ENCODE results near the gene HDC. TPM values are rescaled to one million over a fixed set of nuclear protein-coding genes. Genes with fewer than 3 reads are reported as not detected.

HDC gene
- total and polyA plus RNA-seq, 2 donors (not counting 3 experiments of a cell fraction or from before 2014, with no cell fraction given): not detected

DNA sequence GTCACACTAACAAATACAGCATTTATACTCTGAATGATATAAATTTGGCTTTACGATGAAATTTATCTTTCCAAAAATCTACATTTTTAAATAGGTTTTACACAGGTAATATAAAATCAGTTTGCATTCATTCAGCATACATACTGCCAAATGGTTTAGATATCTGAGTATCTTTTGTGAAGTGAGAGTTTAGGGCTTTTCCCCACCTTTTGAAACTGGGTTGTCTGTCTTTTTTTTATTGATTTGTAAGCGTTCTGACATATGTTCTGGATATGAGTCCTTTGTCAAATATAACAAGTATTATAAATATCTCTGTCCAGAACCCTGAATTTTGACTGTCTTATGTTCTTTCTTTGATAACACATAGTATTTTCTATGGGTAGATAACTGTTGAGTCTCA, 47.1 kb upstream of the HDC start:
- ChIA-PET CTCF (no interaction called here), POLR2A (no interaction called here)
- dilution Hi-C loops (cut with MboI; ENCODE audit: extremely low pct_ligation_motif_present, low sequenced_read_pairs) (no loop called here), intact Hi-C loops (cut with micrococcal nuclease) (no loop called here)
- peaks cover 41% of the 10 kb centered on the region for H3K79me2 ChIP-seq (ENCODE audit: control insufficient read depth, insufficient read depth, low read length)
- FAIRE-seq (no peak), DNase-seq (ENCODE audit: low read depth, low spot score) (no peak)
- TF ChIP-seq EZH2 (IDR thresholded peaks at IDR 0.05; ENCODE audit: borderline replicate concordance, low read depth, low read length, severe bottlenecking): no peak
- no peak overlapping the region for H3K4me3 ChIP-seq (replicated peaks in 1 of 3; ENCODE audit: insufficient read depth in 1 of 3, low read depth in 1 of 3, low read length in 3 of 3)
- H3K9ac ChIP-seq (replicated peaks; ENCODE audit: extremely low read depth, insufficient read depth, low read length): no peak overlapping the region
- H3K27ac ChIP-seq (ENCODE audit: insufficient read depth, low read depth, low read length): no peak overlapping the region
- H3K27me3 ChIP-seq (ENCODE audit: control insufficient read depth in 2 of 2, insufficient read depth in 2 of 2, low read length in 2 of 2): no peaks in the 10 kb centered on the region
- no peaks in the 10 kb centered on the region for H3K9me1 ChIP-seq (replicated peaks; ENCODE audit: control insufficient read depth, extremely low read depth, insufficient read depth, low read length)
- no peak overlapping the region for H2AFZ ChIP-seq (ENCODE audit: low read depth, low read length)
- peaks cover 2 to 4% of the 10 kb centered on the region in 2 experiments for H3K36me3 ChIP-seq (ENCODE audit: control insufficient read depth in 2 of 2, extremely low read depth in 1 of 2, insufficient read depth in 2 of 2, low read length in 2 of 2)
- no peak overlapping the region for H3K4me2 ChIP-seq (ENCODE audit: insufficient read depth, low read length)
- BruUV-seq (replicated peaks): no TSS peak
- no peaks in the 10 kb centered on the region for H3K4me1 ChIP-seq (ENCODE audit: control insufficient read depth, extremely low read depth, insufficient read depth, low read length)
- H3K9me3 ChIP-seq (replicated peaks; ENCODE audit: control insufficient read depth, insufficient read depth, low read length): no peaks in the 10 kb centered on the region
- H4K20me1 ChIP-seq (replicated peaks; ENCODE audit: control insufficient read depth, extremely low read depth, insufficient read depth, low read length): peaks cover 3% of the 10 kb centered on the region

- no peaks in the 10 kb centered on the region for H4K20me1 ChIP-seq (replicated peaks; ENCODE audit: control insufficient read depth, extremely low read depth, insufficient read depth, low read length)
- H2AFZ ChIP-seq (ENCODE audit: low read depth, low read length): no peak overlapping the region
- no peak overlapping the region for H3K4me3 ChIP-seq (replicated peaks in 1 of 3; ENCODE audit: insufficient read depth in 1 of 3, low read depth in 1 of 3, low read length in 3 of 3)
- peaks cover 21% of the 10 kb centered on the region for H3K79me2 ChIP-seq (ENCODE audit: control insufficient read depth, insufficient read depth, low read length)
- H3K4me2 ChIP-seq (ENCODE audit: insufficient read depth, low read length): no peak overlapping the region
- dilution Hi-C loops (cut with MboI; ENCODE audit: extremely low pct_ligation_motif_present, low sequenced_read_pairs): no loop called here
- H3K4me1 ChIP-seq (ENCODE audit: control insufficient read depth, extremely low read depth, insufficient read depth, low read length): no peaks in the 10 kb centered on the region
- POLR2A ChIA-PET: no interaction called here
- intact Hi-C loops (cut with micrococcal nuclease): no loop called here
- no peak for TF ChIP-seq POLR2AphosphoS5 (IDR thresholded peaks at IDR 0.05; ENCODE audit: insufficient read depth, low read depth, low read length)
- no peak for TF ChIP-seq GATA2 (IDR thresholded peaks at IDR 0.05; ENCODE audit: insufficient read depth, insufficient read length, low read depth, low read length)
- no peak for TF ChIP-seq POLR2A (IDR thresholded peaks at IDR 0.05; ENCODE audit: low read depth, low read length)
- TF ChIP-seq MYC (IDR thresholded peaks at IDR 0.05; ENCODE audit: low read depth, low read length): no peak
- TF ChIP-seq JUN (IDR thresholded peaks at IDR 0.05; ENCODE audit: borderline replicate concordance, insufficient read depth, insufficient read length, low read depth): no peak
- TF ChIP-seq EZH2 (IDR thresholded peaks at IDR 0.05; ENCODE audit: borderline replicate concordance, low read depth, low read length, severe bottlenecking): no peak
- TF ChIP-seq FOS (IDR thresholded peaks at IDR 0.05; ENCODE audit: borderline replicate concordance, insufficient read depth, low read length): no peak
- TF ChIP-seq, protein P1, sequence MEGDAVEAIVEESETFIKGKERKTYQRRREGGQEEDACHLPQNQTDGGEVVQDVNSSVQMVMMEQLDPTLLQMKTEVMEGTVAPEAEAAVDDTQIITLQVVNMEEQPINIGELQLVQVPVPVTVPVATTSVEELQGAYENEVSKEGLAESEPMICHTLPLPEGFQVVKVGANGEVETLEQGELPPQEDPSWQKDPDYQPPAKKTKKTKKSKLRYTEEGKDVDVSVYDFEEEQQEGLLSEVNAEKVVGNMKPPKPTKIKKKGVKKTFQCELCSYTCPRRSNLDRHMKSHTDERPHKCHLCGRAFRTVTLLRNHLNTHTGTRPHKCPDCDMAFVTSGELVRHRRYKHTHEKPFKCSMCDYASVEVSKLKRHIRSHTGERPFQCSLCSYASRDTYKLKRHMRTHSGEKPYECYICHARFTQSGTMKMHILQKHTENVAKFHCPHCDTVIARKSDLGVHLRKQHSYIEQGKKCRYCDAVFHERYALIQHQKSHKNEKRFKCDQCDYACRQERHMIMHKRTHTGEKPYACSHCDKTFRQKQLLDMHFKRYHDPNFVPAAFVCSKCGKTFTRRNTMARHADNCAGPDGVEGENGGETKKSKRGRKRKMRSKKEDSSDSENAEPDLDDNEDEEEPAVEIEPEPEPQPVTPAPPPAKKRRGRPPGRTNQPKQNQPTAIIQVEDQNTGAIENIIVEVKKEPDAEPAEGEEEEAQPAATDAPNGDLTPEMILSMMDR (IDR thresholded peaks at IDR 0.05; ENCODE audit: extremely low read depth in 1 of 2, insufficient read depth in 1 of 2, low read depth in 1 of 2, low read length in 2 of 2): no peak
- TF ChIP-seq MAX (IDR thresholded peaks at IDR 0.05; ENCODE audit: insufficient read depth, insufficient read length): no peak
- H3K27ac ChIP-seq (ENCODE audit: insufficient read depth, low read depth, low read length): no peak overlapping the region
- H3K27me3 ChIP-seq (ENCODE audit: control insufficient read depth in 2 of 2, insufficient read depth in 2 of 2, low read length in 2 of 2): no peaks in the 10 kb centered on the region
- FAIRE-seq (no peak), DNase-seq (ENCODE audit: low read depth, low spot score) (no peak)
- H3K36me3 ChIP-seq (ENCODE audit: control insufficient read depth in 2 of 2, extremely low read depth in 1 of 2, insufficient read depth in 2 of 2, low read length in 2 of 2): peaks cover 4 to 7% of the 10 kb centered on the region in 2 experiments
- CTCF ChIA-PET: interaction anchor here (1.1 kb wide), 1 partner anchor 8 kb away, joined by 4 read pairs; no protein-coding TSS in a partner anchor
- BruUV-seq (replicated peaks): no TSS peak
- no peaks in the 10 kb centered on the region for H3K9me3 ChIP-seq (replicated peaks; ENCODE audit: control insufficient read depth, insufficient read depth, low read length)
- no peak overlapping the region for H3K9ac ChIP-seq (replicated peaks; ENCODE audit: extremely low read depth, insufficient read depth, low read length)
- no peaks in the 10 kb centered on the region for H3K9me1 ChIP-seq (replicated peaks; ENCODE audit: control insufficient read depth, extremely low read depth, insufficient read depth, low read length)
Measured at GRCh38 chr15:50307799-50308198, 42.3 kb upstream of the HDC start.
